Inferior parietal cortex (tissue), 1 donor: ENCODE measurements around the gene SPG7.

Experiments
- DNase-seq: peaks from one replicate; pipeline ENCODE4 v3.0.0-alpha.2; 2016; ENCODE audit errors: extremely low spot score

Gene SPG7

DNA sequence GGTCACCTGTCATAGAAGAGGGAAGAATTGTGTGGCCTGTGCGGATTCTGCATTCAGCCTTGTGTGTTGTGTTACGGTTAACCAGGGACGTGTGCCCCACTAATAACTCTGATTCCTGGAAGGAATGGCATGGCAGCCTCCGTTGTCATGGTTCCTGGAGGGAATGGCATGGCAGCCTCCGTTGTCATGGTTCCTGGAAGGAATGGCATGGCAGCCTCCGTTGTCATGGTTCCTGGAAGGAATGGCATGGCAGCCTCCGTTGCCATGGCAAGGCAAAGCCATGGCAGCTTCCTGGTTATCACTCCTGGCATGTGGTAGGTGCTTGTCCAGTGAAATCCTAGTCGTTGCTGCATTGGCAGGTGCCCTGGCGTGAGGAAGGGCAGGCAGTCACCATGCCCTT is 8.9 kb downstream of the SPG7 start:
- no peak for DNase-seq

- DNase-seq = no peak
Observed at GRCh38 chr16:89519881-89520280, 11.7 kb downstream of the SPG7 start.

GRCh38 chr16:89522287-89522686 is 14.1 kb downstream of the SPG7 start:
- no peak for DNase-seq

DNA sequence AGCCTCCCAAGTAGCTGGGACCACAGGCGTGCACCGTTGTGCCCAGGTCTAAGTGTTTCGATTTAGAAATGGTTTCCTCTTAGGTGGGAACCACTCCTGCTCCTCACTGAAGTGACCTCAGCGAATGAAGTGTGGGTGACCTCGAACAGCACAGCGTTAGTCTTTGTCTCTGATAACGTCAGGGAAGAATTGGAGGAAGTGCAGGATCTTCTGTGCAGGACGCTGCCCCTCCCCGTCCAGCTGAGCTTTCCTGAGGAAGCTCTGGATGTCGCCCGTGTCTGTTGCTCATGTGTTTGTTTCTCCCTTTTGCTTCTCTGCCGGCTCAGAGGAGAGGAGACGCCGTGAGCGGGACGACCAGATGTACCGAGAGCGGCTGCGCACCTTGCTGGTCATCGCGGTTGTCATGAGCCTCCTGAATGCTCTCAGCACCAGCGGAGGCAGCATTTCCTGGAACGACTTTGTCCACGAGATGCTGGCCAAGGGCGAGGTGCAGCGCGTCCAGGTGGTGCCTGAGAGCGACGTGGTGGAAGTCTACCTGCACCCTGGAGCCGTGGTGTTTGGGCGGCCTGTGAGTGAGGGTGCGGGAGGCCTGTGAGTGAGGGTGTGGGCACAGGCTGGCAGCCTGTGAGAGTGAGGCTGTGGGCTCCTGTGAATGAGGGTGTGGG is 15.6 kb downstream of the SPG7 start:
- DNase-seq = no peak

DNA sequence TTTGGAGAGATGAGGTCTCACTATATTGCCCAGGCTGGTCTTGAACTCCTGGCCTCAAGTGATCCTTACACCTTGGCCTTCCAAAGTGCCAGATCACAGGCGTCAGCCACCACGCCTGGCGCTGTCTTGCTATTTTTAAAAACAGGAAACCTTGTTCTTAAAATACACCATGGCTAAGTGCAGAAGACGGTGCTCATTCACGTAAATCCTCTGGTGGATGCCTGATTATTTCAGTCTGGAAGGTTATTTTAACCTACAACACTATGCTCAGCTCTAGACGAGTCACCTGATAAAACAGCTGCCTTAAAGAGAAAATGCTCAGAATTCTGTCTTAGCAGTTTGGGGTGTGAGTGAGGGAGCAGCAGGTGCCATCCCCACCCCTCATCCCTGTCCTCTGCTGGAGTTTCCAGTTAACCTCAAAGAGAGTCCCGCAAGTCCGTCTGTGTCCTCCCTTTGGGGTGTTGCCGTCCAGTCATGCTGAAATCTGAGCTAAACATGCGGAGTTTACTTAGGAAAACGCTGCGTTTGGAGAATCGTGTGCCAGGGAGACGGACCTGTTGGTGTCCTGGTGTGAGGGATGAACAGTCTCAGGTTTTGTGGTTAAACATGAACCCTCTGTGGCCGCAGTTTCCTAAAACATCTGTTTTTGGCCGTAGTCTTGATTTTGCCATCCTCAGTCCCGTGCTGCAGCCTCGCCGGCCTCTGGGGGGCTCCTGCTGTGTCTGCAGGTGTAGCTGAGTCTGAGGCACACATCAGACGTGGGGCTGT is 17.1 kb downstream of the SPG7 start:
- no peak for DNase-seq

- DNase-seq = no peak
Observed at GRCh38 chr16:89529097-89529496, 20.9 kb downstream of the SPG7 start.

DNA sequence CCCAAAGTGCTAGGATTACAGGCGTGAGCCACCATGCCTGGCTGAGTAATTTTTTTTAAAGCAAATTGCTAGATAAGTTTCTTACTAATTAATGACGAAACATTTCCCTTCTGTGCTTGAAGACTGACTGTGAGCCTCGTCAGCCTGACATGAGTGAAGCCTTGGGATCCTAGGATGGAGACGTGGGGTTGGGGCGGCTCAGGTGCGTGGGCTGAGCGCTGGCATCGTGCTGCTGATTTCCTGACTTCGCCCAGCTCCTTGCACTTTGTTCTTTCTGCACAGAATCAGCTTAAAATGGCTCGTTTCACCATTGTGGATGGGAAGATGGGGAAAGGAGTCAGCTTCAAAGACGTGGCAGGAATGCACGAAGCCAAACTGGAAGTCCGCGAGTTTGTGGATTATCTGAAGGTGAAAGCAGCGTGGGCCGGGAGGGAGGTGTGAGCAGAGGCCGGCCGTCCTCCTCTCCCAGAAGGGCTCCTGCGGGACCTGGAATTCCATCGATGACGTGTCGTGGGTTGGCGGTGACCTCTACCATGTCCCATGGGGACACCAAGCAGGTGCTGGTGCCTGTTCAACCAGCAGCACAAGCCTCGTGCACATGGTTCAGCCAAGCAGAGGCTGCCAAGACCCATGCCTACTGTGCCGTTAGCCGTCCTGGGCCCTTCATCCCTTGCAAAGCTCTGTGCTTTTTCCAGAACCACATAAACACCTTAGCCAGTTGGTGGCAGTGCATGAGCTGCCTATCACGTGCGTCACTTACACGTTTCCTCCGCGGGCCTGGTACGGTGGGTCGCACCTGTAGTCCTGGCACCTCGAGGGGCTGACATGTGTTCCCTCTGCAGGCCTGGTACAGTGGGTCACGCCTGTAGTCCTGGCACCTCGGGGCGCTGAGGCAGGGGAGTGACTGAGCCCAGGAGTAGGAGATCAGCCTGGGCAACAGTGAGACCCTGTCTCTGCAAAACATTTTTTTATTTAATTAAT is 22.5 kb downstream of the SPG7 start:
- no peak for DNase-seq

- no peak for DNase-seq
Observed at GRCh38 chr16:89531821-89532526, 23.8 kb downstream of the SPG7 start.

- peak; percentile 20 for DNase-seq
Observed at GRCh38 chr16:89534252-89534756, 26.1 kb downstream of the SPG7 start.

DNA sequence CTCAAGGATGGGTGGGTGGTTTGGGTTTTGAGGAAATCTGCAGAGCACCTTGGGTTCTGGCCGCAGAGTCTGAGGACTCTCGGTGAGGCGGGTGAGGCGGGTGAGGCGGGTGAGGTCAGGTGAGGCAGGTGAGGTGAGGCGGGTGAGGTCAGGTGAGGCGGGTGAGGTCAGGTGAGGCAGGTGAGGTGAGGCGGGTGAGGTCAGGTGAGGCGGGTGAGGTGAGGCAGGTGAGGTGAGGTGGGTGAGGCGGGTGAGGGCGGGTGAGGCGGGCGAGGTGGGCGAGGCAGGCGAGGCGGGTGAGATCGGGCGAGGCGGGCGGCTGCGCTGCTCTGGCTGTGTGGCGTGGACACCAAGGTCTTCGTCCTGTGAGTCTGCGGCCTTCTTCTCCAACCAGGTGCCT is 28.2 kb downstream of the SPG7 start:
- no peak for DNase-seq

DNA sequence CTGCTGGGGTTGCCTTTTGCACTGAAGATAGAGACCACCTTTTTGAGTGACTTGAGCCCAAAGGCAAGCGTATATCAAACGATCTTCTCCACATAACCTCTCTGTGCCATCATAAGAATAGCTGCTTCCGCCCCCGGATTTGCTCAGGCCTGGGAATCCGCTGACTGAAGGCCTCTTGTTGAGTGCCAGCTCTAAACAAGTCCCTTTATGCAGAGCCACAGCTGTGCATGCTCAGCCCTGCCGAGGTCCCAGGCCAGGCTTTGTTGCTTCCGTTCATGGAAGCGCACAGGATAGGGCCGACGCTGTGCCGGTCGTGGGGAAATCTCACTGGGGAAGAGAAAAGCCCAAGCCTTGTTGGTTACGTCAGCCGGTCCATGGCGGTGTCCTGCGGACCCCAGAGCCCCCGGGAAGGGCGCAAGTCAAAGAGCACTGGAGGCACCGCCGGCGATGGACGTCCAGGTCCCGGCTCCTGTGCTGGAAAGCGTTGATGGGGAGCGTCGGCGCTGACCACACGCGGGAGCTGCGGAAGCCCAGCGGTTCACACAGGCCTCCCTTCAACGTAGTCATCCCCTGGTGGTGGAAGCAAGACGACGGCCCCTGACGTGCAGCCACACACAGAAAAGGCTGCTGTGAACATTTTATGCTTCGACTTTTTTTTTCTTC is 28.8 kb downstream of the SPG7 start:
- DNase-seq = peak; percentile 61

- DNase-seq = no peak
Observed at GRCh38 chr16:89537549-89537925, 29.3 kb downstream of the SPG7 start.

- no peak for DNase-seq
Observed at GRCh38 chr16:89538286-89538685, 30.1 kb downstream of the SPG7 start.

- DNase-seq = no peak
Observed at GRCh38 chr16:89540557-89540956, 32.4 kb downstream of the SPG7 start.

DNA sequence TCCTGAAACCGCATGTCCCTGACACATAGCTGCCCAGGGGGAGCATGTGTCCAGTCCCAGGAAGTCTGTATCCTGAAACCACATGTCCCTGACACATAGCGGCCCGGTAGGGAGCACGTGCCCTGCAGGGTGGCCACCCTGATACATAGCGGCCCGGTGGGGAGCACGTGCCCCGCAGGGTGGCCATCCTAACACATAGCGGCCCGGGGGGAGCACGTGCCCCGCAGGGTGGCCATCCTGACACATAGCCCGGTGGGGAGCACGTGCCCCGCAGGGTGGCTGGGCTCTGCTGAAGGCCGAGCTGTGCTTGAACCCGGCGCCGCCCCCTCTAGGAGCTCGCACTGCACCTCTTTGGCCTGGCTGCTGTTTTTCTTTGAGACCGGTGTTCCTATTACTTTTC is 33.6 kb downstream of the SPG7 start:
- no peak for DNase-seq

DNA sequence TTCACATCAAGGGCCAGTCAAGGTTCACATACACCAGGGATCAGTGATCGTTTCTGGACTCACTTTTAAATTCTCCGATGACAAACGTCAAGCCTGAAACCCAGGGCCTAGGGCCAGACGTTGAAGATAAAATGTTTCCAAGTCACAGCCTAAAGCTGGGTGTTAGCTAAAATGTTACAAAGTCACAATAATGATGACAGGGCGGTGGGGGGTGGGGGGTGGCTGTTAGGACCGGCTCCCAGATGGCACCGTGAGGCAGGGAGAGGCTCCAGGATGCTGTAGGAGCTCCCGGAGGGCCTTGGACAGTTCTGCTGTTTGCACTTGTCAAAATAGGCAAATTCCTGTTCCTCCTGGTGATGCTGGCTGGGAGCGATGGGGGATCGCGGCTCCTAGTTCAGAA is 35.9 kb downstream of the SPG7 start:
- DNase-seq = no peak

DNA sequence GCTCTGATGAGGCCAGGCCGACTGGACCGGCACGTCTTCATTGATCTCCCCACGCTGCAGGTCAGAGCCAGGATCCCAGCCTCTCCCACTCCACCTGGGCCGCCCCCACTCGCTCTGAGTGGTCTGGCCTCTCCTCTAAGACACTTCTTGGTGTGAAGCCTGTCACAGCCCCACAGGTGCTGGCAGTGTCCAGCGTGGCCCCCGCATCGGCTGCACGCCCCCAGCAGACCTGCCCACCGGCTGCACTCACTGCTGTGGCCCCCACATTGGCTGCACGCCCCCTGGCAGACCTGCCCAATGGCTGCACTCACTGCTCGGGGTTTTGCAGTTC is 36.5 kb downstream of the SPG7 start:
- no peak for DNase-seq

DNA sequence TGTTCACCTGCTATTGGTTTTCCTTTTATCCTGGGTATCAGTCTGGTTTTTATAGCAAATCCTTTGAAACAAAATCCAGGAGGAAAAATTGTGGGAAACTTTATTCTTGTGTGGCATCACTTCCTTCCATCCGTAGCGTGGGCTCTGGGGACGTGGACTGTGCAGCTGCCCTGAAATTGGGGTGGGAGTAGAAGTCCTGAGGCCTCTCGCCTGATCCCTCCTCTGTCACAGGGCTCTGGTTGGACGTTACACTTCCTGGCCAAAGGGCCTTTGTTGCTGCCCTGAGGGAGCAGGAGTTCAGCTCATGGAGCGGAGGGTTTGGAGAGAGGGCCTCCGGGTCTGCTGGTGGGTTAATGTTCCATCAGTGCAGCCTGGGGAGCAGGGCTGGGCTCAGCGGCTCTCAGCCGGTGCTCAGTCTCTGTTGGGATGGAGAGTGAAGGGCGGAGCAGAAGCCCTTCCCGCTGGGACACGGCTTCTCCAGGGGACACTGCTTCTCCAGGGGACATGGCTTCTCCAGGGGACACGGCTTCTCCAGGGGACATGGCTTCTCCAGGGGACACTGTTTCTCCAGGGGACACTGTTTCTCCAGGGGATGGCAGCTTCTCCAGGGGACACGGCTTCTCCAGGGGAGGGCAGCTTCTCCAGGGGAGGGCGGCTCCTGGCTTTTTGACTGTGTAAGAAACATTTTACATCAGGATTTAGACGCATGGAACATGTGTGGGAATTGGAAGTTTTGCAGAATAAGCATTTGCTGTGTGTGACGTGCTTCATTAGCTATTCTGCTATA is 37.0 kb downstream of the SPG7 start:
- DNase-seq = no peak

DNA sequence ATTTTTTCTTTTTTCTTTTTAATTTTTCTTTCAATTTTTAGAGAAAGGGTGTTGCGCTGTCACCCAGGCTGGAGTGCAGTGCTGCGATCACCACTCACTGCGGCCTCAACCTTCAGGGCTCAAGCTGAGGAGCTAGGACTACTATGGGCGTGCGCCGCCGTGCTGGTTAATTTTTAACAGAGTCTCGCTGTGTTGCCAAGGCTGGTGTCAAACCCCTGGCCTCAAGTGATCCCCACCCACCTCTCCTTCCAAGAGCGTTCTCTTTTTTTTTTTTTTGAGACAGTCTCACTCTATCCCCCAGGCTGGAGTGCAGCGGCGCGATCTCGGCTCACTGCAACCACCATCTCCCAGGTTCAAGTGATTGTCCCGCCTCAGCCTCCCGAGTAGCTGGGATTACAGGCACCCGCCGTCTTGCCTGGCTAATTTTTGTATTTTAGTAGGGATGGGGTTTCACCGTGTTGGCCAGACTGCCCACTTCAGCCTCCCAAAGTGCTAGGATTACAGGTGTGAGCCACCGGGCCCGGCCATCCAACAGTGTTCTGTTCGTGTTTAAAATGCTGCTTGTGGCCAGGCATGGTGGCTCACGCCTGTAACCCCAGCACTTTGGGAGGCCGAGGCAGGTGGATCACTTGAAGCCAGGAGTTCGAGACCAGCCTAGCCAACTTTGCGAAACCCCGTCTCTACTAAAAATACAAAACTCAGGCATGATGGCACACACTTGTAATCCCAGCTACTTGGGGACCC is 37.8 kb downstream of the SPG7 start:
- DNase-seq = no peak

DNA sequence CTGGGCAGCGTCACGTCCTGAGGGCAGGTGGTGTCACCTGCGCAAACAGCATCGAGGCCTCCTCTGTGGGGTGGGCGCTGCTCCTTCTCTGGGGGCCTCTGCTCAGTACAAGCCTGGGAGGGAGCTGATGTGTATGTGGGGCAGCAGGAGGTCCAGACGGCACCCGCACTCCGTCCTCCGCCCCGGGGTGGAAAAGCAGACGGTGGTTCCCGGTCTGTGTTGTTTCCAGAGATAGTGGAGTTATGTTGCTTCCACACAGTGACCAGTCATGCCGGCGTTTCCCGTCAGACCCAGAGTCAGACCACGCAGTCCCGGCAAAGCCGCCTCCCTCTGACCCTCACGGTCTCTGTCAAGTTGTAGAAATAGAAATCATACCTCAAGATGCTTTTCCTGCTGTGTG is 38.6 kb downstream of the SPG7 start:
- DNase-seq = no peak
